GM21526 (cell line): ENCODE measurements around the gene DHH.

Experiments used
- ATAC-seq: cut with Tn5 transposase; IDR thresholded peaks from one replicate; pipeline ENCODE4 v1.9.1; 2021; ENCODE audit warnings: moderate library complexity; ENCODE audit not compliant: unreplicated experiment, low FRiP score

DHH gene

DNA sequence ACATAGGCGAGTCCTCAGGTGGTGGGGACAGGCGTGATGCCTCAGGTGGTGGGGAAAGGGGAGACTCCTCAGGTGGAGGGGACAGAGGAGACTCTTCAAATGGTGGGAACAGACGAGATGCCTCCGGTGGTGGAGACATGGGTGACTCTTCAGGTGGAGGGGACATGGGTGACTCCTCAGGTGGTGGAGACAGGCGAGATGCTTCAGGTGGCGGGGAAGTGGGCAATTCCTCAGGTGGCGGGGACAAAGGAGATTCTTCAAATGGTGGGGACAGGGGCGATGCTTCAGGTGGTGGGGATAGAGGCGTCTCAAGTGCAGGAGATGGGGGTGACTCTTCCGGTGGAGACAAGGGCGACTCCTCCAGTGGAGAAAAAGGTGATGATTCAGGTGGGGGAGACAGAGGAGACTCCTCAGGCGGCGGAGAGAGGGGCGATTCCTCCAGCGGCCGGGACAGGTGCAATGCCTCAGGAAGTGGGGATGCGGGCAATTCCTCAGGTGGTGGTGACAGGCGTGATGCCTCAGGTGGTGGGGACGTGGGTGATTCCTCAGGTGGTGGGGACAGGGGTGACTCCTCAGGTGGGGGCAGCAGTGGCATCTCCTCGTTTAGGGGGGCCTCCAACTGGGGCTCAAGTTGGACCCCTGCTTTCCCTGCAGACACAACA is 42.7 kb downstream of the DHH start:
- no peak for ATAC-seq

DNA sequence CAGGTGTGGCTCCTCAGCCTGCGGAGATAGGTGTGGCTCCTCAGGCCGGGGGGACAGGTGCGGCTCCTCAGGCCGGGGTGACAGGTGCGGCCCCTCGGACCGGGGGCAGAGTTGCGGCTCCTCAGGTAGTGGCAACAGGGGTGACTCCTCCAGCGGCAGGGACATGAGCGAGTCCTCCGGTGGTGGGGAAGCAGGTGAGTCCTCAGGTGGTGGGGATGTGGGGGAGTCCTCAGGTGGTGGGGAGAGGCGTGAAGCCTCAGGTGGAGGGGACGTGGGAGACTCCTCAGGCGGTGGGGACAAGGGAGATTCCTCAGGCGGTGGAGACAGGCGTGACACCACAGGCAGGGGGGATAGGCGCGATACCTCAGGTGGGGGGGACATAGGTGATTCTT is 43.2 kb downstream of the DHH start:
- ATAC-seq: no peak

GRCh38 chr12:49050507-49051372 is 43.9 kb downstream of the DHH start:
- no peak for ATAC-seq

DNA sequence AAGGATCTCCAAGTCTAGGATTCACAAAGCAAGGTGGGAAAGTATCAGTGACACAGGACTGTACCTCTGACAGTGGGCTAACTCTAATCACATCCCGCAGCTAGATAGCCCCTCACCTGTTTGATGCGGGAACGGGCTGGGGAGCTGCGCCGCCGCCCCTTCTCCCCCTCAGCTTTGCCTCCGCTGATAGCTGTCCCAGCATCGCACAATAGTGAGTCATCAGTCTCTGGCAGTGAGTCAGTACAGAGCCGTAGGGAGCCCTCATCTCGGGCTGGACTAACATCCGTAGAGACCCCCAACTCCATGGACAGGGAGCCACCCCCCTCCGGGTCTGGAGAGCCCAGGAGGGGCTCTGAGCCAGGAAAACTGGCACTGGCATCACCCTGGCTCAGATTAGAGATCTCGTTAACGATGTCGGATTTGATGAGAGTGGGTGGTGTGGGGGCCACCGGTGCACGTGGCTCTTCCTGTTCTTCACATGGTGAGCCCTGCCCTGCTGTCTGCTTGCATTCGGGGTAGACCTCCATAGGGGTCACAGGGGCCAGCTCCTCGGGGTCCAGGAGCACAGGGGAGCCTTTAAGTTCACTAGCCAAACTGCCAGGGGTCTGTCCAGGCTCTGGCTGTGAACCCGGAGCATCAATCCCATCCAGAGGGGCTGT is 44.9 kb downstream of the DHH start:
- ATAC-seq: no peak

DNA sequence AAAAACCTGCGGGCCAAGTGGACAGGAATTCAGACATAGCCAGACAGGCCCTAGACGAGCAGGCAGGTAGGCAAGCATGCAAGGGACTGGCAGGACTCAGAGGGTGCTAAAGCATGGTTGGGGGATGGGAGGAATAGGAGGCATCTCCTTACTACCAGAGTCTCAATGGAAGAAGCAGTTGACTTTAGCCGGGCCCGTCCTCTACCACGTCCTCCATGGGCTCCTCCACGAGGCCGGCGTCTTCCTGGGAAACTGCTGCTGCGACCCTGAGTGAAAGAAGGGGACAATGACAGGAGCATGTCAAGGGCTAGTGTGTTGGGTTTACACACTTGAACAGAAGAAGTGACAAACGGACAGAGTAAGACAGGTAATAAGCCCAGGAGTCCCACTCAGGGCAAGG is 45.6 kb downstream of the DHH start:
- no peak for ATAC-seq

- ATAC-seq: no peak
Measured at GRCh38 chr12:49046129-49046895, 48.3 kb downstream of the DHH start.

DNA sequence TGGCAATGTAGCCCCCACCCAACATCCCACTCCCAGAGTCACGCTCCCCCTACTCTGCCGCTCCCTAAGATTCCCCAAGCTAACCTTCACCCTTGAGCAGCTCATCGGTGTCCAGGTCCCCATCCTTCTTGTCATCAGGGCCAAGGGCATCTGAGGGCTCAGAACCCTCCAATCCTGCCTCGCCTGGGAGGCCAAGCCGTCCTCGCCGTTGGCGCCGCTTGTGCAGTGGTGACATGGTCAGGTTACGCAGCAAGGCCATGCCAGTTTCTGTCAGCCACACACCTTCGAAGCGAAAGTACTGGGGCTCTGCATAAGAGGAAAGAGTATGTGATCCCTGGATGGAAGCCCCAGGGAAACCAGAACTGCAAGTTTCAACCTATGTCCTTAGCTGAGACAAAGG is 49.9 kb downstream of the DHH start:
- ATAC-seq: no peak

DNA sequence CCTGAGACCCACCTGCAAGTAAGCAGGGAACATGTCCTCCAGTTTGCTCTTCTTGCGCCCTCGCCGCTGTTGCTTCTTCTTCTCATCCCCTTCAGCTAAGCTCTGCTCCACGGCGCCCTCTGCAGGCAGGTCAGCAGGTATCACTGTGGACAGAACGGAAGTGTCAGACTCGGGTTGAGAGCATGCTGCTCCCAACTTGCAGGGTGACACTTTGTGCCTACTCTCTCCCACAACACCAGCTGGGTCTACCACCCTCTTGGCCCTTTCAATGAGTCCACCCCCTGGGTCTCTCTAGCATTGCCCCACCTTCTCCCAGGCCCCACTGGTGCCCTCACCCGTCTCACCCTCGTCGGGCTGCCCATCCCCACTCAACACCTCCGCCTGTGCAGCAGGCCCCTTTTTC is 50.7 kb downstream of the DHH start:
- ATAC-seq: no peak

DNA sequence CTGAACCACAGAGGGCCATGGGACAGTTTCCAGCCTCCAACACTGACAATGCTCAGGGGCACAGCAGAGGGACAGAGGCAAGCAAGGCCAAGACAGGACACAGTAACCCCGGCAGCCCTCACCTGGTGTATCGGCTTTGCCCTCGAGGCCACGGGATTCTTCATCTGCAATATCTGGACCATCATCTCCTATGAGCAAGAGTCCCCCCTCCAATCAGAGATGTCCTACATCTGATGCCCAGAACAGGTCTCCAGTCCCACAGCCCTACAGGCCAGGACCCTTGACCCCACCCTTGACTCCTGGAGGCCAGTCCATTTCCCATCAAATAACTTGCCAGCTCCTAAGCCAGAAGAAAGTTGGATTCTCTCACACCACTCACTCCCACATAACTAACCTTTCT is 51.4 kb downstream of the DHH start:
- no peak for ATAC-seq

GRCh38 chr12:49041881-49042484 is 52.6 kb downstream of the DHH start:
- no peak for ATAC-seq

DNA sequence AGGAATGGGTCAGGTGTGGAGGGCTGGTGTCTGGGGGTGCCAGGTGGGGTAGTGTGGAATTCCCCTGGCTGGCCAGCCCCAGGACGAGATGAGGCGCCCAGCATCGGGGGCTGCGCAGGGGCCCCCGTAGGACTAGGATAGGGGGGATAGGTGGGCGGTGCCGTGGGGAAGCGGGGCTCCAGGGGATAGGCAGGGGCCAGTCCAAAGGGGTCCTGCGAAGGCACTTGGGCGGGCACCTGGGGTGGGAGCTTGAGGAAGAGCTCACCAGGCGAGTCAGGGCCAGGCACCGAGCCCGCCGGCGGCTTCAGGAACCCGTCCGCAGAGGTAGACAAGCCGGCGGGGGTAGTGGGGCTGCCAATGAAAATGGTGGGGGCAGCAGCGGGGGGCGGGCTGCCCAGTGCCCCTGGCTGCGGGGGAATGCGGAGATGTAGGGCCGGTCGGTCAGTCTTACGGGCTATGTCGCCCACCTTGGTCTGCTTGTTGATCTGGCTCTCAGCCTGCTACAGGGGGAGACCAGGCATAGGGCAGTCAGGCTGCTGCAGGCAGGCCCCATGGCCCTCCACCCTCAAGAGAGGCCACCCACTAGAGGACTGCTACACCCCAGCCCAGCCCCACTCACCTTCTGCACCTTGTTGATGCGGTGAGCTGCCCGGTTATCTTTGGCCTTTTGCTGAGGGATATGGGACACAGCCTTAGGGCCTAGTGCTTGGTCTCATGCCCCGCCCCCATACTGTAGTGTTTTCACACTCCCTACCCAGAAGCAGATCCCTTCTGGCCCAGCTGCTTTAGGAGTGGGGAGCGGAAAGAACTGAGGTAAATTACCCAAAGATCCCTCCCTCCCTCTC is 53.3 kb downstream of the DHH start:
- no peak for ATAC-seq

GRCh38 chr12:49040364-49040855 is 54.2 kb downstream of the DHH start:
- no peak for ATAC-seq

DNA sequence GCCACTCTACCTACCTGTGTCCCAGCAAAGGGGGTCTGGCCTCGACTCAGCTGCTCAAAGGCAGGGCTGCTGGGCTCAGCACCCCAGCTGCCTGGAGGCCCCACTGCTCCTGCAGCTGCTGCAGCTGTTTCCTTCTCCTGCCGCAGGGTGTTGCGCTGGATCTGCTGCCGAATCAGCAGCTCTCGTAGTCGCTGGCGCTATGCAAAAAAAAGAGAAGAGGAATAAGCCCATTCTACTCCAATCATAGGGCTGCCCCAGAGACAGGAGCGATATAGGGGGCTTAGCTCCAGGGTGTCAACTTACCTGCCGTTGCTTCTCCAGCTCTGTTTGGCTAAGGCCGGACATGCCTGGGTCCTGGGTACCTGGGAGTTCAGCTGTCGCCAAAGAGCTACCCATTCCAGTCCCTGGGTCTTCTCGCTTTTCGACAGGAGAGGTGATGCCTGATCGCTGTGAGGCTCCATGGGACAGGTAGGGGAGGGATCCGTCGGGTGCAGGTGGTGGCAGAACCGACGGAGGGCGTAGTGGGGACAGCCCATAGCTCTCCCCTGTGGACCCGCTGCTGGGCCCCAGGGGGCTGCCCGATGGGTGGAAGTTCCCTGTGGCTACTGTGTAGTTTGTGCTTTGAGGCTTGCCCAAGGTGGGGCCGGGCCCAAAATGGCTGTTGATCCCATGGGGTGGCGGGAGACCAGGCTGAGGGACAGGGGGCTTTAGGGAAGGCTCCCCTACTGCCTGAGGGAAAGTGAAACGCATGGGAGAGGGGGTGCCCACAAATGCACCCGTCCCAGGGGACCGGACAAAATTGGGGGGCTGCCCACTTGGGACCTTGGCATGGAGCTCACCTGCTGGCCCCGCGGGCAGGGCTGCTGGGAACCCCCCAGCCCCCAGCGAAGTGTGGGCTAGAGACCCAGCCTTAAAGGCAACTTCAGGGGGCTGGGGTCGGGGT is 54.9 kb downstream of the DHH start:
- no peak for ATAC-seq

DNA sequence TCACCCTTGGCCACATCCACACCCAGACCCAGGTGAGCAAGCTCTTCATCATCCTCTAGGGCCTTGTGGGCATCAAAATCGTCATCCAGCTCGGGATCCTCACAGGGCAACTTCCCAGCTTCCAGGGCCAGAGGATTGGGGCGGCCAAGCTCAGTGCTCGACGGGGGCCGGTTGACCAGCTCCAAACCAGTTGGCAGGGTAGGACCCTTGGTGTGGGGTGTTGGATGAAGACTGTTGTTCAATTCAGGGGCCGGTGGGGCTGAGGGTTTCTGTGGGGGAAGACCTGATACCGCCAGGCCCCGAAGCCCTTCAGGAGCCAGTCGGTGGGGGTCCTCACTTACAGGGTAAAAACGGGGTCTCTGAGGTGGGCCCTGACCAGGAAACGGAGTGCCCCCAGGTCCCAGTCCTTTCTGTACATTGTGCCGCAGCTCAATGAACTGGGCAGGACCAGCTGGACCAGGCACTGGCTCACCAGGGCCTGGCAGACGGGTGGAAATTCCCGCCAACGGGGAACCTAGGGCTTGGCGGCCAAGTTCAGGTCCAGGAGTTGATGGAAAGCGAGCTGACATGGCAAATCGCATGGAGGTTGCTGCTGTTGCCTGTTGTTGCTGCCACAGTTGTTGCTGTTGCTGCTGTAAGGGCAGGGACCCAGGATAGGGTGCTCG is 56.2 kb downstream of the DHH start:
- no peak for ATAC-seq

GRCh38 chr12:49037947-49038237 is 56.7 kb downstream of the DHH start:
- ATAC-seq: no peak

GRCh38 chr12:49037111-49037946 is 57.3 kb downstream of the DHH start:
- no peak for ATAC-seq
